ENCODE data around the gene EYS. TPM values are rescaled to one million over a fixed set of nuclear protein-coding genes. Genes with fewer than 3 reads are reported as not detected.

The EYS gene
- total and polyA plus RNA-seq, 2 of the 8 experiments (the other 6 are each of a cell fraction or from before 2014, with no cell fraction given) = 0.05 to 0.13 TPM

GRCh38 chr6:64160486-64160885 is 1546.5 kb downstream of the EYS start:
- H3K23me2 ChIP-seq (ENCODE audit: low read depth, low read length) = no peaks in the 10 kb centered on the region
- POLR2A ChIA-PET (ENCODE audit: partially characterized antibody) = no interaction called here
- H4K91ac ChIP-seq (replicated peaks; ENCODE audit: insufficient read length, low read length) = no peak overlapping the region
- FAIRE-seq (no peak), DNase-seq (ENCODE audit: low read depth in 1 of 2, low spot score in 2 of 2) (no peak)
- H3K9ac ChIP-seq (replicated peaks in 1 of 4; ENCODE audit: extremely low read depth in 1 of 4, low read depth in 3 of 4, low read length in 3 of 4) = no peak overlapping the region
- no peak overlapping the region for H3K4me3 ChIP-seq (ENCODE audit: extremely low read depth in 1 of 4, insufficient read depth in 2 of 4, low read depth in 3 of 4, low read length in 4 of 4)
- no peak overlapping the region for H2BK15ac ChIP-seq (ENCODE audit: low read length)
- no peak overlapping the region for H3K4me2 ChIP-seq (ENCODE audit: insufficient read depth in 1 of 2, low read depth in 2 of 2, low read length in 2 of 2)
- H4K5ac ChIP-seq (ENCODE audit: insufficient read length, low read depth, low read length) = no peak overlapping the region
- H3K14ac ChIP-seq (ENCODE audit: insufficient read length) = no peak overlapping the region
- WGBS, 2 experiments (ENCODE audit: extremely low coverage in 1 of 2, insufficient coverage in 1 of 2, insufficient read length in 1 of 2, insufficient replicate concordance in 2 of 2, low coverage in 1 of 2, low lambda C conversion rate in 2 of 2, missing lambda C conversion rate in 1 of 2) = 77% methylated on average over 1 of the region's 1 CpG; no CpG with 5 or more reads in 1 of the 2 experiments
- H3K23ac ChIP-seq (ENCODE audit: insufficient read length) = no peak overlapping the region
- no peaks in the 10 kb centered on the region for H3K36me3 ChIP-seq (ENCODE audit: control insufficient read depth in 2 of 4, insufficient read depth in 4 of 4, low read length in 3 of 4)
- no peaks in the 10 kb centered on the region for H3K79me2 ChIP-seq (ENCODE audit: control insufficient read depth in 1 of 2, insufficient read depth in 2 of 2, low read length in 2 of 2)
- no peak overlapping the region for H2AFZ ChIP-seq (ENCODE audit: low read length)
- no peaks in the 10 kb centered on the region for H3K9me3 ChIP-seq (ENCODE audit: insufficient read depth in 2 of 2, low read depth in 1 of 2, low read length in 1 of 2)
- no peaks in the 10 kb centered on the region for H3K79me1 ChIP-seq (ENCODE audit: low read depth, low read length)
- H3K18ac ChIP-seq (ENCODE audit: extremely low read depth, low read length) = no peak overlapping the region
- no peak overlapping the region for H3K27ac ChIP-seq (ENCODE audit: low read depth, low read length)
- H2BK120ac ChIP-seq (replicated peaks; ENCODE audit: low read depth, low read length) = no peak overlapping the region
- no peak overlapping the region for H3K4ac ChIP-seq (replicated peaks; ENCODE audit: insufficient read length, low read depth, low read length)
- no peak overlapping the region for H2BK12ac ChIP-seq (ENCODE audit: low read depth, low read length)
- CTCF ChIA-PET (ENCODE audit: partially characterized antibody) = no interaction called here
- TF ChIP-seq NANOG (IDR thresholded peaks at IDR 0.05; ENCODE audit: insufficient read depth, low read depth, low read length, poor library complexity, severe bottlenecking) (no peak), EGR1 (IDR thresholded peaks at IDR 0.05; ENCODE audit: borderline replicate concordance, low read depth, low read length) (no peak), MAFK (IDR thresholded peaks at IDR 0.05; ENCODE audit: low read depth, low read length) (no peak), KDM4A (IDR thresholded peaks at IDR 0.05; ENCODE audit: low read depth, low read length, severe bottlenecking) (no peak), JUN (IDR thresholded peaks at IDR 0.05; ENCODE audit: low read depth, low read length) (no peak), RBBP5 (IDR thresholded peaks at IDR 0.05; ENCODE audit: borderline replicate concordance, low read depth, low read length) (no peak), RFX5 (IDR thresholded peaks at IDR 0.05; ENCODE audit: borderline replicate concordance, low read depth, low read length) (no peak), YY1 (IDR thresholded peaks at IDR 0.05; ENCODE audit: low read depth, low read length) (no peak), ATF2 (IDR thresholded peaks at IDR 0.05; ENCODE audit: low read length) (no peak), ASH2L (IDR thresholded peaks at IDR 0.05; ENCODE audit: low read length) (no peak), CEBPB (IDR thresholded peaks at IDR 0.05; ENCODE audit: low read depth, low read length) (no peak), BRCA1 (IDR thresholded peaks at IDR 0.05; ENCODE audit: low read depth, low read length) (no peak), SIN3A (conservative IDR thresholded peaks at IDR 0.05 in 1 of 2, IDR thresholded peaks at IDR 0.05 in 1 of 2; ENCODE audit: low read depth in 1 of 2, low read length in 2 of 2) (no peak), CBX5 (IDR thresholded peaks at IDR 0.05; ENCODE audit: low read depth, low read length) (no peak)
- H3K56ac ChIP-seq (replicated peaks; ENCODE audit: insufficient read length, low read depth, low read length) = no peak overlapping the region
- H3K27me3 ChIP-seq (replicated peaks in 1 of 4; ENCODE audit: control insufficient read depth in 3 of 4, extremely low read depth in 1 of 4, insufficient read depth in 3 of 4, low read length in 3 of 4) = no peaks in the 10 kb centered on the region
- H2AK5ac ChIP-seq (ENCODE audit: low read depth, low read length) = no peak overlapping the region
- no peaks in the 10 kb centered on the region for H3K4me1 ChIP-seq (replicated peaks in 1 of 4; ENCODE audit: control insufficient read depth in 3 of 4, insufficient read depth in 4 of 4, low read length in 3 of 4)
- no peak overlapping the region for H2BK20ac ChIP-seq (ENCODE audit: low read length)
- H4K20me1 ChIP-seq (replicated peaks in 1 of 2; ENCODE audit: control insufficient read depth in 1 of 2, insufficient read depth in 2 of 2, low read length in 2 of 2) = no peaks in the 10 kb centered on the region
- no peak overlapping the region for H4K8ac ChIP-seq (ENCODE audit: extremely low read depth, insufficient read depth, low read length)
- H2BK5ac ChIP-seq (ENCODE audit: low read depth, low read length) = no peak overlapping the region

Data from H1 (cell line).